Measurements from ENCODE around the gene TECPR2.

The TECPR2 gene

DNA sequence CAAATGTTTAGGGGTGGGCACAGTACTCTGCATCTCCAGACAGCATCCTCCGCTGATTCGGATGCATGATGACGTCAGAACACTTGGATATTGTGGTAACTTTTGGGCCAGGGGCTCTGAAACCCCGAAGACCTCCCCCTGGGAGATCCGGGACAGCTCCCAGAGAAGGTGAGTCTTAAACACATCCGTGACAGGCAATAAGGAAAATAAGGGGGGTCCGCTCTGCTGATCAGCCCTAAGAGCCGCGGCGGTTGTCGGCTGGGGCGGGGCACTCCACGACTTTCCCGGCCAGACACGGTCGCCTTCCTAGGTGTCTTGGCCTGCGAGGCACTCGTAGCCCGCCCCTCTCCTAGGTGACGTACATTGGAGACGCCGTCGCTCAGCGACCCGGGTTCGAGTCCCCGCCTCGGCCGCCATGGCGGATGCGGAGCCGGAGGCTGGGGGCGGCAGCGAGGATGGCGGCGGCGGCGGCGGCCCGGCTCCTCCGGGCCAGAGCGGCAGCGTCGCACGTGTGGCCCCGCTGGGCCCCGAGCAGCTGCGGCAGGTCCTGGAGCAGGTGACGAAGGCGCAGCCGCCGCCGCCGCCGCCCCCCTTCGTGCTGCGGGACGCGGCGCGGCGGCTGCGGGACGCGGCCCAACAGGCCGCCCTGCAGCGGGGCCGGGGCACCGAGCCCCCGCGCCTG, 43.2 kb upstream of the TECPR2 start, which contains the start of gene ZNF839:
Gene ZNF839, plus strand, starts transcription at position 396 of the 682 bp plus-strand sequence. Its CDS starts 20 bp downstream, at position 416.
- ATAC-seq, result peak; percentile 57
- TF ChIP-seq ZNF70 (CRISPR knock-in tag; IDR thresholded peaks at IDR 0.05) (no peak), ISL1 (CRISPR knock-in tag; IDR thresholded peaks at IDR 0.05) (no peak), OSR1 (CRISPR knock-in tag; IDR thresholded peaks at IDR 0.05) (no peak), ZFP30 (CRISPR knock-in tag; IDR thresholded peaks at IDR 0.05) (no peak), ESRRG (CRISPR knock-in tag; IDR thresholded peaks at IDR 0.05) (no peak), TOX (CRISPR knock-in tag; IDR thresholded peaks at IDR 0.05; ENCODE audit: borderline replicate concordance) (no peak), TCF4 (CRISPR knock-in tag; IDR thresholded peaks at IDR 0.05; ENCODE audit: borderline replicate concordance) (no peak), BACH2 (CRISPR knock-in tag; IDR thresholded peaks at IDR 0.05; ENCODE audit: borderline replicate concordance) (no peak), CSDC2 (CRISPR knock-in tag; IDR thresholded peaks at IDR 0.05) (no peak), ARNTL (CRISPR knock-in tag; IDR thresholded peaks at IDR 0.05; ENCODE audit: borderline replicate concordance, low read depth) (no peak), PPARA (CRISPR knock-in tag; IDR thresholded peaks at IDR 0.05; ENCODE audit: borderline replicate concordance) (no peak), RARB (CRISPR knock-in tag; IDR thresholded peaks at IDR 0.05) (no peak), ZNF8 (CRISPR knock-in tag; IDR thresholded peaks at IDR 0.05) (no peak)
- TF ChIP-seq, protein P1, sequence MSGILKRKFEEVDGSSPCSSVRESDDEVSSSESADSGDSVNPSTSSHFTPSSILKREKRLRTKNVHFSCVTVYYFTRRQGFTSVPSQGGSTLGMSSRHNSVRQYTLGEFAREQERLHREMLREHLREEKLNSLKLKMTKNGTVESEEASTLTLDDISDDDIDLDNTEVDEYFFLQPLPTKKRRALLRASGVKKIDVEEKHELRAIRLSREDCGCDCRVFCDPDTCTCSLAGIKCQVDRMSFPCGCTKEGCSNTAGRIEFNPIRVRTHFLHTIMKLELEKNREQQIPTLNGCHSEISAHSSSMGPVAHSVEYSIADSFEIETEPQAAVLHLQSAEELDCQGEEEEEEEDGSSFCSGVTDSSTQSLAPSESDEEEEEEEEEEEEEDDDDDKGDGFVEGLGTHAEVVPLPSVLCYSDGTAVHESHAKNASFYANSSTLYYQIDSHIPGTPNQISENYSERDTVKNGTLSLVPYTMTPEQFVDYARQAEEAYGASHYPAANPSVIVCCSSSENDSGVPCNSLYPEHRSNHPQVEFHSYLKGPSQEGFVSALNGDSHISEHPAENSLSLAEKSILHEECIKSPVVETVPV (CRISPR knock-in tag; IDR thresholded peaks at IDR 0.05), result no peak
- TF ChIP-seq, protein P2, sequence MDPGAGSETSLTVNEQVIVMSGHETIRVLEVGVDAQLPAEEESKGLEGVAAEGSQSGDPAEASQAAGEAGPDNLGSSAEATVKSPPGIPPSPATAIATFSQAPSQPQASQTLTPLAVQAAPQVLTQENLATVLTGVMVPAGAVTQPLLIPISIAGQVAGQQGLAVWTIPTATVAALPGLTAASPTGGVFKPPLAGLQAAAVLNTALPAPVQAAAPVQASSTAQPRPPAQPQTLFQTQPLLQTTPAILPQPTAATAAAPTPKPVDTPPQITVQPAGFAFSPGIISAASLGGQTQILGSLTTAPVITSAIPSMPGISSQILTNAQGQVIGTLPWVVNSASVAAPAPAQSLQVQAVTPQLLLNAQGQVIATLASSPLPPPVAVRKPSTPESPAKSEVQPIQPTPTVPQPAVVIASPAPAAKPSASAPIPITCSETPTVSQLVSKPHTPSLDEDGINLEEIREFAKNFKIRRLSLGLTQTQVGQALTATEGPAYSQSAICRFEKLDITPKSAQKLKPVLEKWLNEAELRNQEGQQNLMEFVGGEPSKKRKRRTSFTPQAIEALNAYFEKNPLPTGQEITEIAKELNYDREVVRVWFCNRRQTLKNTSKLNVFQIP (CRISPR knock-in tag; IDR thresholded peaks at IDR 0.05; ENCODE audit: borderline replicate concordance, low read depth), result no peak
- TF ChIP-seq, protein P3, sequence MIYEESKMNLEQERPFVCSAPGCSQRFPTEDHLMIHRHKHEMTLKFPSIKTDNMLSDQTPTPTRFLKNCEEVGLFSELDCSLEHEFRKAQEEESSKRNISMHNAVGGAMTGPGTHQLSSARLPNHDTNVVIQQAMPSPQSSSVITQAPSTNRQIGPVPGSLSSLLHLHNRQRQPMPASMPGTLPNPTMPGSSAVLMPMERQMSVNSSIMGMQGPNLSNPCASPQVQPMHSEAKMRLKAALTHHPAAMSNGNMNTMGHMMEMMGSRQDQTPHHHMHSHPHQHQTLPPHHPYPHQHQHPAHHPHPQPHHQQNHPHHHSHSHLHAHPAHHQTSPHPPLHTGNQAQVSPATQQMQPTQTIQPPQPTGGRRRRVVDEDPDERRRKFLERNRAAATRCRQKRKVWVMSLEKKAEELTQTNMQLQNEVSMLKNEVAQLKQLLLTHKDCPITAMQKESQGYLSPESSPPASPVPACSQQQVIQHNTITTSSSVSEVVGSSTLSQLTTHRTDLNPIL (CRISPR knock-in tag; IDR thresholded peaks at IDR 0.05; ENCODE audit: low read depth), result no peak

DNA sequence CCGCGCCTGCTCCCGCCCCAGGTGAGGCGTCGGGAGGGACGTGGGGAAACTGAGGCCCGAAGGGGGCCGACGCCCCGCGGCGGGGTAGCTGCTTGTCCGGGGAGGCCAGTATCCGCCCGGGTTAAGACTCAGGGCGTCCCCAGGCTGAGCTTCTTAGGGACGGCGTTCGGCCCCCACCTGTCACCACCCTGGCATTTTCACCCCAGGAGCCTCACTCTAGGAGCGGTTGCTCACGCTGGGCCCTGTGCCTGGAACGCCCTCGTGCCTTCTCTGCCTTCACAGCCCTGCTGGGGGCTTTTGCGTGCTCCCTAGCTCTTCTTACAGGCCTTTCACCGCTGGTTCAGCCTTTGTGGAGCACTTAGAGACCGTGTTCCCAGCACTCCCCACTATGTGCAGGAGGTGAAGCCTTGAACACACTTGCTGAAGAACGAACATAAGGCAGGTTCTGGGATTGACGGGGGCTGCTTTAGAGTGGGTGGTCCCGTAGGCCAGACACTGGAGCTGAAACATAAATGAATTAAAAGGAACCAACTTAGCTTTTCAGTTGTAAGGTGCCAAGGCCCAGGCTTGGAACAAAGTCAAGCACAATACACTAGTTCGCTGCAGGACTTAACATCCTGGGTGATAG, 42.6 kb upstream of the TECPR2 start:
- TF ChIP-seq PPARA (CRISPR knock-in tag; IDR thresholded peaks at IDR 0.05; ENCODE audit: borderline replicate concordance) (no peak), ESRRG (CRISPR knock-in tag; IDR thresholded peaks at IDR 0.05) (no peak), ZC3H10 (CRISPR knock-in tag; IDR thresholded peaks at IDR 0.05) (no peak), BACH2 (CRISPR knock-in tag; IDR thresholded peaks at IDR 0.05; ENCODE audit: borderline replicate concordance) (no peak), SNAI2 (CRISPR knock-in tag; IDR thresholded peaks at IDR 0.05) (no peak), CSDC2 (CRISPR knock-in tag; IDR thresholded peaks at IDR 0.05) (no peak), ISL1 (CRISPR knock-in tag; IDR thresholded peaks at IDR 0.05) (no peak), ZNF8 (CRISPR knock-in tag; IDR thresholded peaks at IDR 0.05) (no peak), ARNTL (CRISPR knock-in tag; IDR thresholded peaks at IDR 0.05; ENCODE audit: borderline replicate concordance, low read depth) (no peak), ZFP3 (CRISPR knock-in tag; IDR thresholded peaks at IDR 0.05) (no peak), RARB (CRISPR knock-in tag; IDR thresholded peaks at IDR 0.05) (no peak), TCF4 (CRISPR knock-in tag; IDR thresholded peaks at IDR 0.05; ENCODE audit: borderline replicate concordance) (no peak), ZNF70 (CRISPR knock-in tag; IDR thresholded peaks at IDR 0.05) (no peak), GLIS3 (CRISPR knock-in tag; IDR thresholded peaks at IDR 0.05) (no peak)
- TF ChIP-seq, protein P4, sequence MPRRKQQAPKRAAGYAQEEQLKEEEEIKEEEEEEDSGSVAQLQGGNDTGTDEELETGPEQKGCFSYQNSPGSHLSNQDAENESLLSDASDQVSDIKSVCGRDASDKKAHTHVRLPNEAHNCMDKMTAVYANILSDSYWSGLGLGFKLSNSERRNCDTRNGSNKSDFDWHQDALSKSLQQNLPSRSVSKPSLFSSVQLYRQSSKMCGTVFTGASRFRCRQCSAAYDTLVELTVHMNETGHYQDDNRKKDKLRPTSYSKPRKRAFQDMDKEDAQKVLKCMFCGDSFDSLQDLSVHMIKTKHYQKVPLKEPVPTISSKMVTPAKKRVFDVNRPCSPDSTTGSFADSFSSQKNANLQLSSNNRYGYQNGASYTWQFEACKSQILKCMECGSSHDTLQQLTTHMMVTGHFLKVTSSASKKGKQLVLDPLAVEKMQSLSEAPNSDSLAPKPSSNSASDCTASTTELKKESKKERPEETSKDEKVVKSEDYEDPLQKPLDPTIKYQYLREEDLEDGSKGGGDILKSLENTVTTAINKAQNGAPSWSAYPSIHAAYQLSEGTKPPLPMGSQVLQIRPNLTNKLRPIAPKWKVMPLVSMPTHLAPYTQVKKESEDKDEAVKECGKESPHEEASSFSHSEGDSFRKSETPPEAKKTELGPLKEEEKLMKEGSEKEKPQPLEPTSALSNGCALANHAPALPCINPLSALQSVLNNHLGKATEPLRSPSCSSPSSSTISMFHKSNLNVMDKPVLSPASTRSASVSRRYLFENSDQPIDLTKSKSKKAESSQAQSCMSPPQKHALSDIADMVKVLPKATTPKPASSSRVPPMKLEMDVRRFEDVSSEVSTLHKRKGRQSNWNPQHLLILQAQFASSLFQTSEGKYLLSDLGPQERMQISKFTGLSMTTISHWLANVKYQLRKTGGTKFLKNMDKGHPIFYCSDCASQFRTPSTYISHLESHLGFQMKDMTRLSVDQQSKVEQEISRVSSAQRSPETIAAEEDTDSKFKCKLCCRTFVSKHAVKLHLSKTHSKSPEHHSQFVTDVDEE (CRISPR knock-in tag; IDR thresholded peaks at IDR 0.05), result no peak
- ATAC-seq, result no peak

All from SK-N-SH treated with all-trans-retinoic acid at 6 μM for 48 hours (cell line).